GM20431 (cell line): Measurements from ENCODE around the gene APOA1.

Experiments used
- in situ Hi-C: fragments of 300-500 bp; cut with MseI, MboI; formaldehyde crosslinking; loops from one replicate; pipeline ENCODE4 v1.15.0; 2020; ENCODE audit warnings: low sequenced_read_pairs; ENCODE audit not compliant: unreplicated experiment

APOA1 gene

GRCh38 chr11:116860303-116860702 is 22.9 kb upstream of the APOA1 start:
- in situ Hi-C loops, result no loop called here

GRCh38 chr11:116859175-116859574 is 21.8 kb upstream of the APOA1 start:
- in situ Hi-C loops, result no loop called here

GRCh38 chr11:116857936-116858335 is 20.5 kb upstream of the APOA1 start:
- in situ Hi-C loops, result no loop called here

GRCh38 chr11:116857316-116857715 is 19.9 kb upstream of the APOA1 start:
- in situ Hi-C loops, result no loop called here

- in situ Hi-C loops, result no loop called here
Measured at GRCh38 chr11:116856423-116856822, 19.0 kb upstream of the APOA1 start.

- in situ Hi-C loops, result no loop called here
Measured at GRCh38 chr11:116855413-116855812, 18.0 kb upstream of the APOA1 start.

GRCh38 chr11:116853461-116854073 is 16.1 kb upstream of the APOA1 start:
- in situ Hi-C loops, result no loop called here

GRCh38 chr11:116852261-116853031 is 15.0 kb upstream of the APOA1 start:
- in situ Hi-C loops, result no loop called here

- in situ Hi-C loops, result no loop called here
Measured at GRCh38 chr11:116851626-116852025, 14.2 kb upstream of the APOA1 start.

GRCh38 chr11:116849486-116849885 is 12.1 kb upstream of the APOA1 start:
- in situ Hi-C loops, result no loop called here

GRCh38 chr11:116849060-116849459 is 11.6 kb upstream of the APOA1 start:
- in situ Hi-C loops, result no loop called here

- in situ Hi-C loops, result no loop called here
Measured at GRCh38 chr11:116847612-116848011, 10.2 kb upstream of the APOA1 start.

GRCh38 chr11:116844722-116845121 is 7.3 kb upstream of the APOA1 start:
- in situ Hi-C loops, result no loop called here

GRCh38 chr11:116843661-116844060 is 6.2 kb upstream of the APOA1 start:
- in situ Hi-C loops, result no loop called here

- in situ Hi-C loops, result no loop called here
Measured at GRCh38 chr11:116842909-116843308, 5.5 kb upstream of the APOA1 start.

GRCh38 chr11:116842117-116842516 is 4.7 kb upstream of the APOA1 start:
- in situ Hi-C loops, result no loop called here

GRCh38 chr11:116840746-116841296 is 3.4 kb upstream of the APOA1 start:
- in situ Hi-C loops, result no loop called here

GRCh38 chr11:116840224-116840745 is 2.9 kb upstream of the APOA1 start:
- in situ Hi-C loops, result no loop called here

- in situ Hi-C loops, result no loop called here
Measured at GRCh38 chr11:116838321-116839084, 1.1 kb upstream of the APOA1 start.

- in situ Hi-C loops, result no loop called here
Measured at GRCh38 chr11:116836632-116836991, 810 bp downstream of the APOA1 start.
